ENCODE data around the gene RNF151. TPM values are rescaled to one million over a fixed set of nuclear protein-coding genes. Genes with fewer than 3 reads are reported as not detected.
A peak's percentile ranks its signal among the peaks of the same experiment; 100 is the strongest.
"Not testable (repeated sequence)": the region's sequence is repeated elsewhere in the genome, so short reads cannot be mapped to it uniquely, and the experiment has no call there.

RNF151 gene
- total RNA-seq, 1 donor, result not detected

DNA sequence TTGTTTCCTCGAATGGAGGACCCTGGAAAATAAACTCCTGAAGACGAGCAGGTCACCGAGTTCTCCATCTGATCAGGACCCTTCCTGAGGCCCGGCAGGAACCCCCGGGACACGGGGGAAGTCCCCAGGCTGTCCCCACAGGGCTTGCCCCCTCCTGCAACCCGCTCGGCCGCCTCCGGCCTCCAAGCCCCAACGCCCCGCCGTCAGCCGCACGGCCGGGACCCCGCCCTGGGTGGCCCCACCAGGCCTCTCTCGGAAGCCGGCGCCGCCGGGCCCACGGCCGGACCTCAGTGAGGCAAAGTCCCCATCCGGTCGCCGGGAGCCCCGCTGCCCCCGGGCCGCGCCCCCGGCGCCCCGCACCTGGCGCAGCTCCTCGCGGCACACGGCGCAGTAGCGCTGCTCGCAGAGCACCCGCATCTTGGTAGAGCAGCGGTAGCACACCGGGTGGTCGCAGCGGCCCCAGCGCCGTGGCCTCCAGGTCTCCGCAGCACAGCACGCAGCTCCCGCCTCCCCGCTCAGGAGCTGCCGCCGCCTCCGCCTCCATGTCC is 42.6 kb downstream of the RNF151 start:
- Histone ChIP-seq H3K27me3 (ENCODE audit: insufficient read depth, low read length) (no peaks in the 10 kb centered on the region), H3K9me3 (ENCODE audit: low read depth, low read length) (no peaks in the 10 kb centered on the region), H3K4me1 (ENCODE audit: insufficient read depth, low read length) (peaks cover 53% of the 10 kb centered on the region), H3K4me3 (ENCODE audit: low read length) (peak overlapping the region; percentile 68)

DNA sequence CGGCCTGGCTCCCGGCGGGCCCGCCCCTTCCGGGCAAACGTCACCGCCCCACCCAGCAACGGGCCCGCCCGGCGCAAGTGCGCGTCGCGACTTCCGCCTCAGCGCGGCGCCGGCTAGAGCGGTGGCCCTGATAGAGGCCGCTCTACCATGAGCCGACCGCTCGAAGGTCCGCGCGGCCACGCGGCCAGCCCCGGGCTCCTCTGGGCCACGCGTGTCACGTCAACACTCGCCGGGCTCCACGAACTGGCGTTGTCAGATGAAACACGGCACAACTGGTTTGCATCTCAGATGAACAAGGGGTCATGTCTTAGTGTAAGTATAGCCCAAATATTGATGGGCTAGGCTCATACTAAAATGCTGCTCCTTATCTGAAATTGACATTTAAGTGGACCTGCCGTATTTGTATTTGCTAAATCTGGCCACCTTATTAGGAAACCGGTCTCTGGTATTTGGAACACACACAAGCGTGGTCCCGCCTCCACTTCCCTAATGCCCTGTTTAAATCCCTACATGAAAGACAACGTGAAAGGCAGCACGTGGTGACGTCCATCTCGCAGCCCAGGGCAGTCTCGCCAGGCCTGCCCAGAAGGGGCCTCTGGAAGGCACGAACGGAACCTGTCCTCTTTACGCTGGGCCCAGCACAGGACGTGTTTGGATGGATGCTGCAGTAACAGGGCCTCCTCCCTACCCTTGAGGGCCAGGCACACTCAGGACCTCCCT is 43.3 kb downstream of the RNF151 start, which contains the start of gene ZNF598:
TSS of gene ZNF598 (minus strand) at position 31 of the 720 bp plus-strand sequence.
- Histone ChIP-seq H3K4me1 (ENCODE audit: insufficient read depth, low read length) (peaks cover 52% of the 10 kb centered on the region), H3K9me3 (ENCODE audit: low read depth, low read length) (no peaks in the 10 kb centered on the region), H3K4me3 (ENCODE audit: low read length) (peak within 1 kb of the TSS; percentile 68), H3K27me3 (ENCODE audit: insufficient read depth, low read length) (no peaks in the 10 kb centered on the region)

DNA sequence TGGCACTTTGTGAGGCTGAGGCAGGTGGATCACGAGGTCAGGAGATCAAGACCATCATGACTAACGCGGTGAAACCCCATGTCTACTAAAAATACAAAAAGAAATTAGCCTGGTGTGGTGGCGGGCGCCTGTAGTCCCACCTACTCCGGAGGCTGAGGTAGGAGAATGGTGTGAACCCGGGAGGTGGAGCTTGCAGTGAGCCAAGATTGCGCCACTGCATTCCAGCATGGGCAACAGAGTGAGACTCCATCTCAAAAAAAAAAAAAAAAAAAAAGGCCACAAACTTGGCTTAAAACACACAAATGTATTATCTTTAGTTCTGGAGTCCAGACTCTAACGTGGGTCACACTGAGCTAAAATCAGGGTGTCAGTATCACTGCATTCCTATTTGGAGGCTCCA is 45.1 kb downstream of the RNF151 start:
- not testable (repeated sequence) for H3K4me3 ChIP-seq (ENCODE audit: low read length); H3K9me3 ChIP-seq (ENCODE audit: low read depth, low read length); H3K27me3 ChIP-seq (ENCODE audit: insufficient read depth, low read length)
- H3K4me1 ChIP-seq (ENCODE audit: insufficient read depth, low read length), result peaks cover 46% of the 10 kb centered on the region

DNA sequence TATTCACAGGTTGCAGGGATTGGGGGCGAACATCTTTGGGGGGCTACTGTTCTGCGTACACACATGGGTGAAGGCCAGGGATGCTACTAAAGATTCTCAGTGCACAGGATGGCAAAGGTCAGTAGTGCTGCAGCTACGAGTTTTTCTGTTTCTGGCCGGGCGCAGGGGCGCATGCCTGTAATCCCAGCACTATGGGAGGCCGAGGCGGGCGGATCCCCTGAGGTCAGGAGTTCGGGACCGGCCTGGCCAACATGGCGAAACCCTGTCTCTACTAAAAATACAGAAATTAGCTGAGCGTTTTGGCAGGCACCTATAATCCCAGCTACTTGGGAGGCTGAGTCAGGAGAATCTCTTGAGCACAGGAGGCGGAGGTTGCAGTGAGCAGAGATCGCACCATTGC is 46.9 kb downstream of the RNF151 start:
- Histone ChIP-seq H3K27me3 (ENCODE audit: insufficient read depth, low read length) (no peaks in the 10 kb centered on the region), H3K9me3 (ENCODE audit: low read depth, low read length) (no peaks in the 10 kb centered on the region), H3K4me1 (ENCODE audit: insufficient read depth, low read length) (peaks cover 28% of the 10 kb centered on the region), H3K4me3 (ENCODE audit: low read length) (no peak overlapping the region)

DNA sequence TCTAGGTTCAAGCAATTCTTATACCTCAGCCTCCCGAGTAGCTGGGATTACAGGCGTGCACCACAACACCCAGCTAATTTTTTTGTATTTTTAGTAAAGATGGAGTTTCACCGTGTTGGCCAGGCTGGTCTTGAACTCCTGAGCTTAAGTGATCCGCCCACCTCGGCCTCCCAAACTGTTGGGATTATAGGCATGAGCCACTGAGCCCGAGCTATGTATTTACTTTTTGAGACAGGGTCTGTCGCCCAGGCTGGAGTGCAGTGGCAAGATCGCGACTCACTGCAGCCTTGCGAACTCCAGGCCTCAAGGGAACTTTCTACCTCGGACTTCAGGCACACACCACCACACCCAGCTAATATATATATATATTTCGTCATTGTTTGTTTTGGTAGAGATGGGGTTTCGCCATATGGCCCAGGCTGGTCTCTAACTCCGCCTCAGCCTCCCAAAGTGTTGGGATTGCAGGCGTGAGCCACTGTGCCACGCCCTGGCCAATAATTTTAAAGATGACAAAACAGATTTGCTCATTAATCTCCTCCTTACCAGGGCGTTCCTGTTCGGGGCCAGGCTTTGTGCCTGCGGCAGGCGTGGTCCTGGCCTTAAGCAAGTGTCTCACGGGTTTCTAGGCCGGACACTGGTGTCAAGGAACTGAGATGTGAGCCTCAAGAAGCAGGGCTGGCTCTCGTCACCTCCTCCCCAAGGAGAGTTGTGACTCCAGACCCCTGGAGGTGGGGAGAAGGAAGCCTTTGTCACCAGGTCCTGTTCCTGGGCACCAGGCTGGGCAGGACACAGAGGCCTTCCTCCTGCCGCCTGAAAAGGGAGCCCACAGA is 48.7 kb downstream of the RNF151 start:
- no peaks in the 10 kb centered on the region for H3K9me3 ChIP-seq (ENCODE audit: low read depth, low read length)
- H3K4me1 ChIP-seq (ENCODE audit: insufficient read depth, low read length), result peaks cover 21% of the 10 kb centered on the region
- H3K27me3 ChIP-seq (ENCODE audit: insufficient read depth, low read length), result peaks cover 13% of the 10 kb centered on the region
- H3K4me3 ChIP-seq (ENCODE audit: low read length), result no peak overlapping the region

DNA sequence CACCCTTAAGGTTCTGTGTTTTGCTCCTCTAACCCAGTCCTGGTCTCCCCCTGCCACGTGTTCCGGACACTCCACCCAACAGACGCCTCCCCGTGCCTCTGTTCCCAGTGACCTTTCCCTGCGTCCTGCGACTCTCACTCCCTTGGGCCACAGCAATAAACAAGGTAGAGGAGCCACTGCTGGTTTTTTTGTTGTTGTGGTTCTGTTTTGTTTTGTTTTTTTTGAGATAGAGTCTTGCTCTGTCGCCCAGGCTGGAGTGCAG is 49.2 kb downstream of the RNF151 start:
- H3K4me1 ChIP-seq (ENCODE audit: insufficient read depth, low read length), result peaks cover 21% of the 10 kb centered on the region
- H3K27me3 ChIP-seq (ENCODE audit: insufficient read depth, low read length), result peaks cover 17% of the 10 kb centered on the region
- no peak overlapping the region for H3K4me3 ChIP-seq (ENCODE audit: low read length)

DNA sequence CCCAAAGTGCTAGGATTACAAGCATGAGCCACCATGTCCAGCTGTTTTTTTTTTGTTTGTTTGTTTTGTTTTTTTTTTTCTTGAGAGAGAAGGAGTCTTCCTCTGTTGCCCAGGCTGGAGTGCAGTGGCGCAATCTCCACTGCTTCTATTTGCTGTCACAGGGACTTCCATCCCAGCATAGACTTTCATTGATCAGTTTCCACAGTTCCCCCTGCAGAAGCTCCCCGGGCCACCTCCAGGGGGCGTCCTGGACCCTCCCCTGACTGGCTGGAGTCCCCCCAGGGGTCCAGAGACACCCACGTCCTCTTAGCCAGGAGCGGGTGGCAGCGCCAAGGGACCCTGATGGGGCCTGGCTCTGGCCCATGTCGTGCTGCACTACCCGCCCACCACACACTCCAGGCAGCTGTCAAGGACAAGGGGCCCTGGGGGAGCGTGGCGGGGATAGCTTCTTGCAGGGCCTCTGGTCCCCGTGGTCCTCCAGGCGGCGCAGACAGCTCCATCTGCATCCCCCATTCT is 49.8 kb downstream of the RNF151 start:
- no peak overlapping the region for H3K4me3 ChIP-seq (ENCODE audit: low read length)
- H3K27me3 ChIP-seq (ENCODE audit: insufficient read depth, low read length), result peaks cover 21% of the 10 kb centered on the region
- peaks cover 21% of the 10 kb centered on the region for H3K4me1 ChIP-seq (ENCODE audit: insufficient read depth, low read length)
- H3K9me3 ChIP-seq (ENCODE audit: low read depth, low read length), result no peaks in the 10 kb centered on the region

More for the DNA sequence above, 49.2 kb downstream of the RNF151 start:
- no peaks in the 10 kb centered on the region for H3K9me3 ChIP-seq (ENCODE audit: low read depth, low read length)

Other genes with a start within 250 kb of the RNF151 start
- 17.6 TPM for gene NME3, start 195.3 kb upstream of the RNF151 start, total RNA-seq
- 13.3 TPM for gene EME2, start 194.0 kb upstream of the RNF151 start, total RNA-seq
- 17.1 TPM for gene MRPS34, start 193.7 kb upstream of the RNF151 start, total RNA-seq
- gene SPSB3, start 184.3 kb upstream of the RNF151 start, total RNA-seq, result 40.0 TPM
- 26.2 TPM for gene NUBP2, start 183.9 kb upstream of the RNF151 start, total RNA-seq
- gene IGFALS, start 173.2 kb upstream of the RNF151 start, total RNA-seq, result 0.63 TPM
- gene HAGH, start 140.0 kb upstream of the RNF151 start, total RNA-seq, result 14.3 TPM
- 7.0 TPM for gene FAHD1, start 139.7 kb upstream of the RNF151 start, total RNA-seq
- not detected for gene MEIOB, start 94.7 kb upstream of the RNF151 start, total RNA-seq
- not detected for gene HS3ST6, start 48.4 kb upstream of the RNF151 start, total RNA-seq
- gene MSRB1, start 23.7 kb upstream of the RNF151 start, total RNA-seq, result 5.8 TPM
- not detected for gene RPL3L, start 12.2 kb upstream of the RNF151 start, total RNA-seq
- gene NDUFB10, start 7.3 kb upstream of the RNF151 start, total RNA-seq, result 57.1 TPM
- 2,256 TPM for gene RPS2, start 2.0 kb upstream of the RNF151 start, total RNA-seq
- 6.4 TPM for gene TBL3, start 5.2 kb downstream of the RNF151 start, total RNA-seq
- not detected for gene NOXO1, start 14.6 kb downstream of the RNF151 start, total RNA-seq
- 9.0 TPM for gene GFER, start 17.3 kb downstream of the RNF151 start, total RNA-seq
- gene SYNGR3, start 23.1 kb downstream of the RNF151 start, total RNA-seq, result 2.9 TPM
- 18.6 TPM for gene ZNF598, start 43.0 kb downstream of the RNF151 start, total RNA-seq
- gene NPW, start 52.9 kb downstream of the RNF151 start, total RNA-seq, result not detected
- gene NHERF2, start 60.0 kb downstream of the RNF151 start, total RNA-seq, result 0.84 TPM
- gene NTHL1, start 81.0 kb downstream of the RNF151 start, total RNA-seq, result 3.1 TPM
- 28.3 TPM for gene TSC2, start 81.1 kb downstream of the RNF151 start, total RNA-seq
- 49.6 TPM for gene PKD1, start 169.0 kb downstream of the RNF151 start, total RNA-seq
- not detected for gene RAB26, start 181.8 kb downstream of the RNF151 start, total RNA-seq
- 17.9 TPM for gene TRAF7, start 188.9 kb downstream of the RNF151 start, total RNA-seq
- gene CASKIN1, start 229.7 kb downstream of the RNF151 start, total RNA-seq, result not detected
- gene MLST8, start 238.6 kb downstream of the RNF151 start, total RNA-seq, result 11.0 TPM
- 0.84 TPM for gene BRICD5, start 244.0 kb downstream of the RNF151 start, total RNA-seq
- gene PGP, start 248.0 kb downstream of the RNF151 start, total RNA-seq, result 9.8 TPM

Measured in mononuclear cell (primary cell).